Stimulated activated CD4-positive, alpha-beta T cell treated with anti-CD3 and anti-CD28 coated beads, Interleukin-12 subunit alpha, Interleukin-12 subunit beta, amount 100 ng/mL, for 4 hours (primary cell): ENCODE data around the gene AP2A1.

Experiments
- DNase-seq: peaks from one replicate; pipeline ENCODE4 v3.0.0-alpha.2; 2020

Gene AP2A1

GRCh38 chr19:49766007-49766929 is 533 bp upstream of the AP2A1 start:
- peak; percentile 98 for DNase-seq

- DNase-seq = no peak
Observed at GRCh38 chr19:49767381-49767780, 580 bp downstream of the AP2A1 start.

- no peak for DNase-seq
Observed at GRCh38 chr19:49767967-49768581, 1.3 kb downstream of the AP2A1 start.

- DNase-seq = no peak
Observed at GRCh38 chr19:49770529-49770928, 3.7 kb downstream of the AP2A1 start.

- DNase-seq = no peak
Observed at GRCh38 chr19:49771674-49772139, 4.9 kb downstream of the AP2A1 start.

- no peak for DNase-seq
Observed at GRCh38 chr19:49772850-49773432, 6.1 kb downstream of the AP2A1 start.

GRCh38 chr19:49773663-49774350 is 7.0 kb downstream of the AP2A1 start:
- no peak for DNase-seq

- DNase-seq = no peak
Observed at GRCh38 chr19:49774969-49775368, 8.2 kb downstream of the AP2A1 start.

GRCh38 chr19:49775742-49776370 is 9.1 kb downstream of the AP2A1 start:
- DNase-seq = no peak

- no peak for DNase-seq
Observed at GRCh38 chr19:49776371-49776764, 9.6 kb downstream of the AP2A1 start.

GRCh38 chr19:49779731-49780555 is 13.1 kb downstream of the AP2A1 start:
- no peak for DNase-seq

- no peak for DNase-seq
Observed at GRCh38 chr19:49780861-49781260, 14.1 kb downstream of the AP2A1 start.

- DNase-seq = no peak
Observed at GRCh38 chr19:49781394-49781793, 14.6 kb downstream of the AP2A1 start.

GRCh38 chr19:49782515-49782914 is 15.7 kb downstream of the AP2A1 start:
- no peak for DNase-seq

GRCh38 chr19:49786376-49786820 is 19.6 kb downstream of the AP2A1 start:
- no peak for DNase-seq

- no peak for DNase-seq
Observed at GRCh38 chr19:49787746-49788145, 20.9 kb downstream of the AP2A1 start.

GRCh38 chr19:49788857-49789256 is 22.1 kb downstream of the AP2A1 start:
- no peak for DNase-seq

GRCh38 chr19:49790866-49791265 is 24.1 kb downstream of the AP2A1 start:
- no peak for DNase-seq

- DNase-seq = no peak
Observed at GRCh38 chr19:49791776-49792445, 25.1 kb downstream of the AP2A1 start.

- DNase-seq = no peak
Observed at GRCh38 chr19:49792829-49793560, 26.2 kb downstream of the AP2A1 start.

GRCh38 chr19:49793561-49793840 is 26.7 kb downstream of the AP2A1 start:
- DNase-seq = no peak
